GM21529 (cell line): ENCODE measurements around the gene AMFR.

Experiments used
- ATAC-seq: cut with Tn5 transposase; IDR thresholded peaks from one replicate; pipeline ENCODE4 v1.9.1; 2021; ENCODE audit not compliant: unreplicated experiment

Gene AMFR

DNA sequence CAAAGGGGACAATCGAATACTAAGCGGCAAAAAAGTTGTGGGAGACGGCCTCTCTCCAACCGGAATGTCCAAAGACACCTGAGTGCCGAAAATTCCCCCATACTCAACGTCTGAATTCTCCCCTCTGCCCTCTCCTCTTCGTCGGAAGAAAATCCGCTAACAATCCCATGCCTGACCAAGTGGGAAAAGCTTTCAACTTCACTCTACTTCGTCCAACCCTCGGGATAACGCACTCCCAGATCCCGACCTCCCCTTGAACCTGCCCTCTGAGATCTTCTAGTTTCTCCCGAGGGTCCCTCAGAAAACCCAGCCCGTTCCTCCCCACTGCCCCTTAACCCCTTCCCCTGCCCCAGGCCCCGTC is 961 bp downstream of the AMFR start:
- ATAC-seq: no peak

- ATAC-seq: no peak
These were observed 1.6 kb downstream of the AMFR start for GRCh38 chr16:56423584-56424403.

DNA sequence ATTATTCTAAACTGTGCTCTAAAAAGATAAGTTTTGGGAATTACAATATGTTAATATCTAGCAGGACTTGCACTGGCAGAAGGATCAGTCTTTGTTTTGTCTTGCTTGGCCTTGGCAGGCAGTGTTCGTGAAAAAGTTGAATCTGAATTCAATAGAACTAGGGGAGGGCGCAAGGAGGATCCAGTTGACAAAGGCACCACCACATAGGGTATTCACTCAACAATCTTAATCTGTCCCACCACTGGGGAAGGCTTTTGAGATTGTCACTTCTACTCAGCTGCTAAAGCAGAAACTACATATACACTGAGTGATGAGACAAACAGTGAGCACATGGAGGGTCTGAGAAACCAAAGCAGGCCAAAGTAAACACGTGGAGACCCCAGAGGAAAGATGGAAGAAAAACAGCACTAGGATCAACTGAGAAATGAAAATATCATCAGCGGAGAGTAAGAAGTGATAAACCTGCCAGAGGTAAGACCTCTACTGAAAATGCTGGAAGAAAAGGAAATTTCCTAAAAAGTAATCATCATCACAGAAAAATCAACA is 2.4 kb downstream of the AMFR start:
- ATAC-seq: no peak

- ATAC-seq: no peak
These were observed 3.2 kb downstream of the AMFR start for GRCh38 chr16:56421976-56422669.

- ATAC-seq: no peak
These were observed 4.0 kb downstream of the AMFR start for GRCh38 chr16:56421313-56421712.

- ATAC-seq: no peak
These were observed 4.7 kb downstream of the AMFR start for GRCh38 chr16:56420613-56421012.

- no peak for ATAC-seq
These were observed 5.4 kb downstream of the AMFR start for GRCh38 chr16:56419740-56420548.

- ATAC-seq: no peak
These were observed 8.2 kb downstream of the AMFR start for GRCh38 chr16:56417138-56417537.

GRCh38 chr16:56415875-56416274 is 9.5 kb downstream of the AMFR start:
- no peak for ATAC-seq

- ATAC-seq: no peak
These were observed 11.0 kb downstream of the AMFR start for GRCh38 chr16:56414366-56414765.

DNA sequence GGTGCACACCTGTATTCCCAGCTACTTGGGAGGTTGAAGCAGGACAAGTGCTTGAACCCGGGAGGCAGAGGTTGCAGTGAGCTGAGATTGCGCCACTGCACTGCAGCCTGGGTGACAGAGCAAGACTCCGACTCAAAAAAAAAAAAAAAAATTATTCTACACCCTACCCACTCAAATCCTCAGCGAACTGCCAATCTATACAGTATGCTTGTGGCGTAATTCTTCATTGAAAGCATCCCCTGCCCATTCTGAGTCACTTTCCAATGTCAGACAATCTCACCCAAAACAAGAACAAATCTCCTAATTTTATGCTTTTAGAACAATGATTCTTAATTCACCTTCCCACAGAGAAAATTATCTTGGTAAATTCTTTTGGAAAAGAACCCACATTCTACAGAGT is 12.0 kb downstream of the AMFR start:
- no peak for ATAC-seq

DNA sequence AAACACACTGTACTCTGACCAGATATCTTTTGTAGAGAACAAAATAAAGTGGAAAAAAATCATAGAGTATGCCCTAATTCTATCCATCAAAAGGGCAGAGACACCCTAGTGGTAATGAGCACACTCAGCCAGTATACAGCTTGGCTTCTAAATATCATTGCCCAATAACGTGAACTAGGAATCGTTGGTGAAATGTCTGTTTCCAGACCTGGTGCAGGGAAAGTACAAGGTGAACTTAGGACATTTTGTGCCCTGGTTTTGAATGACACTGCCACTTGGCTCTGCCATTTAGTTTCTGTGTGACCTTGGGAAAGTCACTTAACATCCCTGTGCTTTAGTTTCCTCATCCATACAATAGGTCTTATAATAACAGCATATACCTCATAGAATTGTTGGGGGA is 13.7 kb downstream of the AMFR start:
- ATAC-seq: no peak

DNA sequence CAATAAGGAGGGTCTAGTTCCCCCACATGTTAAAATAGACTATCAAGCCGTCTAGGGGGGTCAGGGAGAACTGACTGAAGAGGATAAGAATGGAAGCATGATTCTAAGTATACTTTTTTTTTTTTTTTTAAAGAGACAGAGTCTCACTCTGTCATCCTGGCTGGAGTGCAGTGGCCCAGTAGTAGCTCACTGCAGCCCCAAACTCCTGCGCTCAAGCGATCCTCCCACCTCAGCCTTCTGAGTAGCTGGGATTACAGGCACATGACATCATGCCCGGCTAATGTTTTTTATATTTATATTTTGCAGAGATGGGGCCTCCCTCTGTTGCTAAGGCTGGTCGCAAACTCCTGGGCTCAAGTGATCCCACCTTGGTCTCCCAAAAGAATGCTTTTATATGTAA is 14.2 kb downstream of the AMFR start:
- ATAC-seq: no peak

DNA sequence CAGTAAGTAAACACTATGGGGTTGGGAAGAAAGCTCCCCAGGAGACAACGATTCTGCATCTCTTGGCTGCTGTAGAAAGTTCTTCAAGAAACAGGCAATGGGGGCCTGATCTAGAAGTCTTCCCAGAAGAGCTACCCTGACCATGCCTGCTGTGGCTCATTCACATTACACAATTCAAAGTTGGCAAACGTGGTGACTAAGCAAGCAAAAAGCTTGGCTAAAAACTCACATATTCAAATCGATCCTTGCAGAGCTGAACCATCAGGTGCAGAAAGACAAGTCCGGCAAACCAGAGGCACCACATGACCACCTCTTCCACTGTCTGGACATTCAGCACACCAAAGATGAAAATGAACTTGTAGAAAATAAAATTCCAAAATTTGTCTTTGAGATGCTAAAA is 16.1 kb downstream of the AMFR start:
- no peak for ATAC-seq

GRCh38 chr16:56408379-56409098 is 16.8 kb downstream of the AMFR start:
- no peak for ATAC-seq

GRCh38 chr16:56405977-56406672 is 19.2 kb downstream of the AMFR start:
- no peak for ATAC-seq

- ATAC-seq: no peak
These were observed 23.9 kb downstream of the AMFR start for GRCh38 chr16:56401482-56401881.

GRCh38 chr16:56400458-56400857 is 24.9 kb downstream of the AMFR start:
- ATAC-seq: no peak

DNA sequence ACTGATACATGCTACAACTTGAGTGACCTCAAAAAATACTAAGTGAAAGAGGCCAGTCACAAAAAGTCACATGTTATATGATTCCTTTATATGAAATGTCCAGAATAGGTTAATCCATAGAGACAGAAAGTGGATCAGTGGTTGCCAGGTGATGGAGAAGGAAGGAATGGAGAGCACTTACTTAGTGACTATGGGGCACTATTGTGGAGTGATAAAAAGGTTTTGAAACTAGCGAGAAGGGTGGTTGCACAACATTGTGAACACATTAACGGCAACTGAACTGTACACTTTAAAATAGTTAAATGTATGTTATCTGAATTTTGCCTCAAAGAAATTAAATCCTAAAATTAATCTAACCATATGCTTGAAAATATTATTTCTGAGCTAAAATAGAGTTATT is 25.9 kb downstream of the AMFR start:
- no peak for ATAC-seq

- no peak for ATAC-seq
These were observed 26.3 kb downstream of the AMFR start for GRCh38 chr16:56399047-56399446.
